ENCODE data around the gene PROZ.

Gene PROZ

GRCh38 chr13:113141601-113141970 lies 16.9 kb upstream of the PROZ start:
- no peak for DNase-seq (ENCODE audit: low spot score)

GRCh38 chr13:113142876-113143275 lies 15.6 kb upstream of the PROZ start:
- DNase-seq (ENCODE audit: low spot score): no peak

- no peak for DNase-seq (ENCODE audit: low spot score)
Measured at GRCh38 chr13:113143466-113144254, 14.8 kb upstream of the PROZ start.

GRCh38 chr13:113144255-113144629 lies 14.2 kb upstream of the PROZ start:
- no peak for DNase-seq (ENCODE audit: low spot score)

GRCh38 chr13:113145496-113145895 lies 13.0 kb upstream of the PROZ start:
- DNase-seq (ENCODE audit: low spot score): no peak

- no peak for DNase-seq (ENCODE audit: low spot score)
Measured at GRCh38 chr13:113145911-113146598, 12.4 kb upstream of the PROZ start.

- no peak for DNase-seq (ENCODE audit: low spot score)
Measured at GRCh38 chr13:113146750-113147149, 11.7 kb upstream of the PROZ start.

GRCh38 chr13:113147206-113147605 lies 11.2 kb upstream of the PROZ start:
- DNase-seq (ENCODE audit: low spot score): no peak

- DNase-seq (ENCODE audit: low spot score): no peak
Measured at GRCh38 chr13:113148407-113148806, 10.0 kb upstream of the PROZ start.

- no peak for DNase-seq (ENCODE audit: low spot score)
Measured at GRCh38 chr13:113148940-113149503, 9.4 kb upstream of the PROZ start.

- DNase-seq (ENCODE audit: low spot score): no peak
Measured at GRCh38 chr13:113149711-113150549, 8.5 kb upstream of the PROZ start.

- DNase-seq (ENCODE audit: low spot score): no peak
Measured at GRCh38 chr13:113150550-113151365, 7.7 kb upstream of the PROZ start.

- no peak for DNase-seq (ENCODE audit: low spot score)
Measured at GRCh38 chr13:113151745-113152690, 6.4 kb upstream of the PROZ start.

- DNase-seq (ENCODE audit: low spot score): no peak
Measured at GRCh38 chr13:113152691-113152983, 5.8 kb upstream of the PROZ start.

GRCh38 chr13:113152984-113153809 lies 5.3 kb upstream of the PROZ start:
- DNase-seq (ENCODE audit: low spot score): peak; percentile 66

- peak; percentile 75 for DNase-seq (ENCODE audit: low spot score)
Measured at GRCh38 chr13:113153810-113154748, 4.4 kb upstream of the PROZ start.

- DNase-seq (ENCODE audit: low spot score): no peak
Measured at GRCh38 chr13:113155201-113155600, 3.2 kb upstream of the PROZ start.

- DNase-seq (ENCODE audit: low spot score): no peak
Measured at GRCh38 chr13:113155982-113156655, 2.3 kb upstream of the PROZ start.

Data from HuH-7.5 (cell line).